Upper lobe of left lung (tissue), 4 donors: Measurements from ENCODE around the gene TASOR.

Experiments
- CTCF ChIP-seq, 6 experiments: fragments of 450-650 bp in 4 of 6; fragments of 200-600 bp in 2 of 6; sonication (generic) in 2 of 6; IDR thresholded peaks; one replicate each; pipeline ENCODE4 v1.5.1; 2016 to 2019; ENCODE audit warnings: antibody characterized with exemption in 6 of 6
- EP300 ChIP-seq, 4 donors: sonication (generic); formaldehyde crosslinking; IDR thresholded peaks; one replicate each; pipeline ENCODE4 v1.5.1; 2017; ENCODE audit warnings: antibody characterized with exemption in 4 of 4, control low read depth in 2 of 4
- POLR2A ChIP-seq, 4 donors: fragments of 450-650 bp; IDR thresholded peaks; one replicate each; pipeline ENCODE4 v1.5.1; 2016 to 2017; ENCODE audit warnings: antibody characterized with exemption in 4 of 4, mild to moderate bottlenecking in 2 of 4
- POLR2AphosphoS5 ChIP-seq, 2 donors: sonication (generic); formaldehyde crosslinking; IDR thresholded peaks; one replicate each; pipeline ENCODE4 v1.5.1; 2017; ENCODE audit warnings: antibody characterized with exemption in 2 of 2

- TF ChIP-seq CTCF (IDR thresholded peaks at IDR 0.05) (no peak), POLR2A (IDR thresholded peaks at IDR 0.05) (no peak), POLR2AphosphoS5 (IDR thresholded peaks at IDR 0.05) (no peak), EP300 (IDR thresholded peaks at IDR 0.05) (no peak)
Measured at GRCh38 chr3:56724676-56725075, 41.6 kb upstream of the TASOR start.
